Measurements from ENCODE around the gene CBX6.
"Not testable (repeated sequence)": the region's sequence is repeated elsewhere in the genome, so short reads cannot be mapped to it uniquely, and the experiment has no call there.

The CBX6 gene

DNA sequence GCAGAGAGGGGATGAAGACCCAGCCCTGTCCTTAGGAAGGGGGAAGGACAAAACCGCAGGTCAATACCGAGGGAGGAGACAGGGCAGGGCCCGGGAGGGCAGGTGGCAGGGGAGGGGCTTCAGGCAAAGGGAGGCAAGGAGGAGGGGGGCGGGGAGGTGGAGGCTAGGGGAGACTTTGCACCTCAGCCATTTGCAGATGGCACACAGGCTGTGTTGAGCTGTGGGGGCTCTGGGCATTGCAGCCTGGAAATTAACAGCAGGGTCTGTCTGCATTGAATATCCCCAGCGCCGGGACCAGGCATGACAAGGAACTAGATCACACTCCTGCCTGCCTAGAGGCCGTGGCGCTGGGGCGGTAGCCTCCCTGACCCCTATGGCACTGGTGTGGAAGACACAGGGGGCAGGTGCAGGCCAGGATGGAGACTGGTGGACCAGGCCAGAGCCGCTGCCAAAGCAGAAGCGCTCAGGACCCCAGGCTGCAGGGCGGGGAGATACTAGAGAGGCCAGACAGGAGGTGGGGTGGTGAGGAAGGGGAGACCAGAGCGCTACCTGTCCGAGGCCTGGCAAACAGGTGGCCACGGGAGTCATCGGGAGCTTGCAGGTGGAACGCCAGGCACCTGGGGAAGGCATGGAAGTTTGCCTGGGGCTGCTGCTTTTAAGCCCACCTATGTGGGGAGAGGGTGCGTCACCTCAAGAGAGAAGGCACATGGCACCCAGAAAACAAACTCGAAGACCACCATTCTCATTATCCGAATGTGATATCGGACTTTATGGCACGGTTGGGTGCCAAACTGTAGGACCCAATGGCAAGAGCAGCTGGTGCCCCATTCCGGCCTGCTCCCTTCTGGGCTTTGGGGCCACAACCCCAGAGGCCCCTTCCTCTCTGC lies 11.5 kb downstream of the CBX6 start:
- DNase-seq: no peak

DNA sequence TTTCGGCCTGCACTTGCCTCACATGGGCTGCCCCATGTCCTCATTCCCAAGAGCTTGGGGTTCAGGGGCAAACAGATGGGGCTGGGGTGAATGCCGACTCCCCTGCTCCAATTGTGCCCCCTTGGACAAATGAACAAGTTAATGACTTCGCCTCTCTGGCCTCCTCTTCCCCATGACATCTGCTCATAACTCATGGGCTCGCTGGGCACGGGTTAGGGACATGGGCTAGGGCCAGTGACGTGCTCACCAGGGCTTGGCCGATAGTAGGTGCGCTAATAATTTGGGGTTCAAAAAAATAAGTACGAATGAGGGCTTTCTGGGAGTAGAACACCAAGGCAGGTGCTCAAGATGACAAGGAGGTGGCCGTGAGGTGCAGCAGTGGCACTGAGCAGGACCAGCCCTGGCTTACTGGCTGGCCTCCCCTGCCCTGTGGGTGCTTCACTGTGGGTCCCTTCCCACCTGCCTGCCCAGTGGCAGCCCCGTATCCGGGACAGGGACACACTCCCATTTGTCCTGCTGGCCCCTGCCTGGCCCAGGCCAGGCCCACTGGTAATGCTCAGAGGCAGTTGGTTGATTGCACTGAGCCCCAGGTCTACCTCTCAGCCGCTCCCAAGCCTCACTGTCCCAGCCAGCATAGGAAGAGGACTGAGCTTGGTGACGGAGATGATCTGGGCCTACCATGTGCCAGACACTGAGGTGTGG lies 12.3 kb downstream of the CBX6 start:
- DNase-seq: no peak

DNA sequence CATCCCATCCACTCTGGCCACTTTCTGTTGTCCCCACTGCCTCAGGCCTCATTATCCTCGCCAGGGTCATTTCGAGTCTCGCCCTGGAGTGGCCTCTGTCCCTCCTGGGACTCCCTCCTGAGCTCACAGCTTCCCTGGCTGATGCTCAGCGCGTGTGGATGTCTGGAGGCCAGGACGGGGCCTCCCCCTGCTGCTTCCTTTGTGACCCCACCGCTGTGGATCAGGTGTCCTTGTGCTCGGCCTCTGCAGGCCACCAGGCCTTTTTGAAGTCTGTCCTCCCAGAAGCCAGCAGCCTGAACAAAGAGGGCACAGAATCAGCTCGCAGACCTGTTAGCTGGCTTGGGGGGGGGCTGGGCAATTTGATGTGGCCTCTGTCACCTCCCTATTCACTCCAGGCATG lies 13.5 kb downstream of the CBX6 start:
- DNase-seq: no peak

DNA sequence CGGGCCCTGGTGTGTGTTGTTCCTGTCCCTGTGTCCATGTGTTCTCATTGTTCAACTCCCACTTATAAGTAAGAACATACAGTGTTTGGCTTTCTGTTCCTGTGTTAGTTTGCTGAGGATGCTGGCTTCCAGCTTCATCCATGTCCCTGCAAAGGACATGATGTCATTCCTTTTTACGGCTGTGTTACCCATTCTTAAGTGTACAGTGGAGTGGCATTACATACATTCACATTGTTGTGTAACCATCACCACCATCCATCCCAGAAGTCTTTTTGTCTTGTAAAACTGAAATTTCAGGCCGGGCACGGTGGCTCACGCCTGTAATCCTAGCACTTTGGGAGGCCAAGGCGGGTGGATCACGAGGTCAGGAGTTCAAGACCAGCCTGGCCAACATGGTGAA lies 17.5 kb downstream of the CBX6 start:
- DNase-seq: not testable (repeated sequence)

DNA sequence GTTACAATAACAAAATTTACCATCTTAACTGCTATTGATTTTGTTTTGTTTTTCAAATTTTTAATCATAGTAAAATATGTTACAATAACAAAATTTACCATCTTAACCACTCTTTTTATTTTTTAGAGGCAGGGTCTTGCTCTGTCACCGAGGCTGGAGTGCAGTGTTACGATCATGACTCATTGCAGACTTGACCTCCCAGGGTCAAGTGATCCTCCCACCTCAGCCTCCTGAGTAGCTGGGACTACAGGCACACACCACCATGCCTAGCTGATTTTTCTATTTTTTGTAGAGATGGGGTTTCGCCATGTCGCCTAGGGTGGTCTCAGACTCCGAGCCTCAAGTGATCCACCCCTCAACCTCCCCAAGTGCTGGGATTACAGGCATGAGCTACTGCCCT lies 18.1 kb downstream of the CBX6 start:
- not testable (repeated sequence) for DNase-seq

DNA sequence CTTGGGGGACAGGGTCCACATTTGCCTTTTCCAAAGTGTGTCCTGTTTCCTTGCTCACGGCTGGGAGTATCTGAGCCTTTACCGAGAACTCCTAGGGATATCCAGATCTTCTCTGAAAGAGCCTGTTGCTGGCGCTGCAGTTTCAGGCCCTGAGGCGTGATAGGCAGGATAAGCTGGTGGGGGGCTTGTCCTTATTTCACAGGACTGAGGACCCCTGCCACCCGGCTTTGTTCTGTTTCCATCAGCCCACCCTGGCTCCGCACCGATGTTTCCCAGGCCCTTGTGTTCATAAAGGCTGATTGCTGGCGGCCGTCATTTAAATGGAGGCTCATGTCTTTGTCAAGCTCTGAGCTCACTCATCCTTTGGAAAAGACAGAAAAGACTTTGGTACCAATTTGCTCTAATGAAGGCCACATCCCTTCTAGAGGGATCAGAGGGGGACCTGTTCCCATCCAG lies 18.8 kb downstream of the CBX6 start:
- DNase-seq: no peak

GRCh38 chr22:38852522-38852921 lies 19.5 kb downstream of the CBX6 start:
- no peak for DNase-seq

DNA sequence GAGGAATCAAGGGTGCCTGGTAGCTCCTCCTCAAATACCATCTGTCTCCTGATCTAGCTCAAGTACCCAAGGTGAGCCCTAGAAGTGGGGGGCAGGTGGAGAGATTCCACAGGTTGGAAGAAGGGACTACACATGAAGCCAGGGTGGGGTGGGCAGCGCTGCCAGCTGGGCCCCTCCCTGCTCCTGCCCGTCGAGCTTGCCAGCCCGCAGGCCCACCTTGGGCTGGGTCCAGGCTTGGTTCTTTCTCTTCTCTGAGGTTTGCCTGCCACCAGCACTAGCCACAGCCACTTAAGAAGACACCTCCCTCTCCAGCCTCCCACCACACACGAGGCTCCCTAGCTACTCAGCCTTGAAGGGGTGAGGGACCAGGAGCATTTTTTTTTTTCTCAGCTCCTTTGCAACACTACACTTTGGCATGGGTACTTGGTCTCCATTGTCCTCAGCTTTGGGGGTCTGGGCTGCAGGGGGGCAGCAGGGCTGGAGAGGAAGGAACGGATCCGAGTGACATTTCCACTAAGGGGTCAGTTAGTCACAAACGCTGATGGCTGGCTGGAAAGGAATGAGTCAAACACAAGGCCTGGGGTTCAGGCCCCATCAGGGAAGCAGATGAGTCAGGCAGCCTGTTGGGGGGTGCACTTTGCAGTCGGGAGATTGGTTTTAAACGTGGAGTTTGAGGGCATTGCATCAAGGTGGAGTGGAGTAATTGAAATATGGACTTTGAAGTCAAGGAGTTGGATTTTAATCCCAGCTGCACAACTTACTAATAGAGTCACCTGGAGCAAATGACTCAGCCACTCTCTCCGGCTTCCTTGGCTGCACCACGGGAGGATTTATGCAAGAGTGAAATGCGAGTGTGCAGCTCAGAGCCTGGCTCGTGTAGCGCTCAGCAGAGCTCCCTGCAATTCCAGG lies 20.8 kb downstream of the CBX6 start:
- DNase-seq: no peak

GRCh38 chr22:38850399-38850798 lies 21.6 kb downstream of the CBX6 start:
- no peak for DNase-seq

- DNase-seq: no peak
Observed at GRCh38 chr22:38849811-38850210, 22.2 kb downstream of the CBX6 start.

- no peak for DNase-seq
Observed at GRCh38 chr22:38846412-38846811, 25.6 kb downstream of the CBX6 start.

DNA sequence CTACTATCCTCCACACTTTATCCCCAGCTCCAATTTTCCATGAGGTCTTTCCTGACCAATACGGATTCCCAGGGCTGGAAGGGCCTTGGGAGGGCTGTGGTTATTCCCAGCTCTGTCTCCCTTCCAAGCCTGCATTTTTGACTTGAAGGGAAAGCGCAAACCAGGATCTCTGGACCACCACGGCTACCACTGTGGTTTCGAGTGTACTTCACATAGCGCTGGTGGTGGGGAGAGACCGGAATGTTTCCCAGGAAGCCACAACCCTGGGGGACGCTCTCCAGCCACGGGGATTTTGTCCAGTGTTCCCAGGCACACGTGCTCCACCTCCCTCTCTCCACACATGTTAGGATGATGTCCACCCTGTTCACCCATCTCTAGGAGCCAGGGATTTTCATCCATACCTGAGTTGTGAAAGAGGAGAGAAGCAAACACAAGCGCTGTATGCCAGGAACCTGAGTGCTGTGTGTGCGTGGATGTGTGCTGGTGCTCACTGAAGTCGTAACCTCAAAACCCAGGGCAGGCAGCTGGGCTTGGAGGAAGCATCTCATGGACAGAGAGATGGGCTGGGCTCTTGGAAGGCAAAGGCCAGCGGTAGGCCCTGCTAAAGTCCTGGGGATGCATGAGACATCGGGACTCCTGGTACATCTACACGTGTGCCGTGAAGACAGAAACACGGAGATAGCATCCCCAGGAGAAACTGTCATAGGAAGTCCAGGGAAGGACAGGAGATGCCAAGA lies 26.8 kb downstream of the CBX6 start:
- DNase-seq: no peak

- no peak for DNase-seq
Observed at GRCh38 chr22:38844315-38845003, 27.6 kb downstream of the CBX6 start.

GRCh38 chr22:38843657-38844314 lies 28.2 kb downstream of the CBX6 start, which contains the start of gene NPTXR:
Gene NPTXR, minus strand, starts transcription at chr22:38844028.
- DNase-seq: no peak

GRCh38 chr22:38843201-38843656 lies 28.8 kb downstream of the CBX6 start:
- DNase-seq: no peak

DNA sequence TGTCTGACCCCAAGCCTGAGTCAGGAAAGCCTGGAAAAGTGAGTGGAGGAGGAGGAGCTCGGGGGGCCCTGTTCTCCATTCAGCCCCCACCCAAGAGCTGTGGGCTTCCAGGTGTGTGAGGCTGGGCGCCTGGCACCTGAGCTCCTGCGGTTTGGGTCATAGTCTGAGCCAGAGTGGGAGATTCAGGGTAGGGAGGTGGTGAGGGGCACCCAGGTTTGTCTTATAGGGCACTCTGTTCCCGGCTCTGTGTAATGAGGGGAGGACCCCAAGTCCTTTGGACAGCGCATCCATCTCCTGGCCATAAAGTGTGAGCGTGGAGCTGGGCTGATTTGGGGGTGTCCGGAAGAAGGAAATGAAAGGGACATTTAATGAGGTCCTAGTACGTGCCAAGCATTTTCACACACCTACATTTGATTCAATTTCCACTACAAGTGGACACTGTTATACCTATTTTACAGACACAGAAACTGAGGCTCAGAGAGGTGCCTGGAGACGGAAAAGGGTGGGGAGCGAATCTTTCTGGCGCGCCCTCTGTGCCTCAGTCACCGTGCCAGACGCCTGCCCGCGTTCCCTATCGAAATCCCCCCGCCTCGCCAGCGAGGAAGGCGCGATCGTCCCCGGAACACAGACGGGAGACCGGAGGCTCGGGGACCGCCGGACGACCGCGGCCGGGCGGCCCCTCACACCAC lies 29.4 kb downstream of the CBX6 start:
- DNase-seq: no peak

GRCh38 chr22:38841635-38842034 lies 30.4 kb downstream of the CBX6 start:
- no peak for DNase-seq

DNA sequence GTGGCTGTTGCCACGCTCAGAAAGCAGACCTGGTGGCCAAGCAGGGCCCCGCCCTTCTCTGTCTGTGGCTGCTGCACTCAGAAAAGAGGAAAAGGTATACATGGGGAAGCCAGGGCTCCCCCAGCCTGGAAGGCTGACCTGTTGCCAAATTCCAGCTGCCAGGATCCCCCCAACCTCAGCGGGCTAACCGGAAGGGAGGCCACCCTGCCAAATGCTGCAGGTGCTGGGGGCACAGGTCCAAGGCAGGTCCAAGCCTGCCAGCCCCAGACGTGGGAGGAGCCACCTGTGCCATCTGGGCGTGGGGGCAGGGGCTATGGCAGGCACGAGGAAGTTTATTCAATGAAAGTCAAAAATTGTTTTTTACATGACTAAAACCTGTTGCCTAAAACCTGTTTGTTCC lies 30.8 kb downstream of the CBX6 start:
- no peak for DNase-seq

- DNase-seq: no peak
Observed at GRCh38 chr22:38840129-38840528, 31.9 kb downstream of the CBX6 start.

- no peak for DNase-seq
Observed at GRCh38 chr22:38839686-38840085, 32.3 kb downstream of the CBX6 start.
